SH-SY5Y (cell line): Measurements from ENCODE around the gene MOXD1.

Source experiments
- GATA2 ChIP-seq: IDR thresholded peaks from 2 replicates; pipeline ENCODE4 v1.6.1; 2011; ENCODE audit warnings: mild to moderate bottlenecking, low read depth, low read length
- GATA3 ChIP-seq: IDR thresholded peaks from 2 replicates; pipeline ENCODE4 v1.6.1; 2011; ENCODE audit warnings: low read depth, mild to moderate bottlenecking, low read length, moderate library complexity

- TF ChIP-seq GATA2 (no peak), GATA3 (no peak)
Observed at GRCh38 chr6:132257561-132257960, 143.7 kb downstream of the MOXD1 start.
